ENCODE measurements around the gene TMEM252.

GRCh38 chr9:68560071-68560844, 19.6 kb upstream of the TMEM252 start:
- TF ChIP-seq CTCF (IDR thresholded peaks at IDR 0.05) (peak in 2 of 4 experiments; percentile 15 to 27), EP300 (IDR thresholded peaks at IDR 0.05) (no peak), POLR2A (IDR thresholded peaks at IDR 0.05) (no peak), POLR2AphosphoS5 (IDR thresholded peaks at IDR 0.05) (peak in 1 of 4 donors; percentile 7)
